OCI-LY3 (cell line): ENCODE measurements around the gene SAE1.

Experiments
- CTCF ChIP-seq: fragments of 200-600, 300-600 bp; sonication (generic); IDR thresholded peaks from 2 replicates; pipeline ENCODE4 v1.5.1; 2014; ENCODE audit warnings: antibody characterized with exemption, low read length, low read depth
- EZH2phosphoT487 ChIP-seq: fragments of 200-600 bp; shearing (Covaris generic); IDR thresholded peaks from 2 replicates; pipeline ENCODE4 v1.6.1; 2018; ENCODE audit warnings: antibody characterized with exemption, mixed run types, low read depth

DNA sequence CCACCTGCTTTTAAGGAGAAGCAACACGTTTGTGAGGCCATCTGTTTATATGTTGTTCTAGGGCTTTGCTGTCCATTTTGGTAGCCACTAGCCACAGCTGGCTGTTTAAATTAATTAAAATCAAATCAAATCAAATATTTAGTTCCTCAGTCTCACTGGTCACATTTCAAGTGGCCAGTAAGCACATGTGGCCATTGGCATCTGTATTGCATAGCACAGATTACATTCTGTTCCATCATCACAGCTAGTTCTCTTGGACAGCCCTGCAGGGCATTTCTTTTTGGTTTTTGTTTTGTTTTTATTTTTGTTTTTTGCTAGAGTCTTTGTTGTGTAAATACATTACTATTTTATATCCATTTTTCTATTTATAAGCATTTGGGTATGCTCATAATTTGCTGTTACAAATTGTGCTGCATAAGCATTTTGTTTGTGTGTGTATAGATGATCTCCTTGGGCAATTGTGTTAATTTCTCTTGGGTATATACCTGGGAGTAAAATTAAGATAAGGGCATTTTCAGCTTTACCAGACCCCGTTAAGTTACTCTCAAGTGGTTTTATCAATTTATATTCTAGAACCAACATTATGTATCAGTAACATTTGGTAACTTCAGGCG lies 31.3 kb downstream of the SAE1 start:
- TF ChIP-seq CTCF (no peak), EZH2phosphoT487 (no peak)
